NCI-H1930 (cell line): ENCODE measurements around the gene ASB14.

Source experiments
- DNase-seq, 2 experiments: peaks; one replicate each; lab custom pipeline; 2025; lab: John Stamatoyannopoulos, UW

Gene ASB14

DNA sequence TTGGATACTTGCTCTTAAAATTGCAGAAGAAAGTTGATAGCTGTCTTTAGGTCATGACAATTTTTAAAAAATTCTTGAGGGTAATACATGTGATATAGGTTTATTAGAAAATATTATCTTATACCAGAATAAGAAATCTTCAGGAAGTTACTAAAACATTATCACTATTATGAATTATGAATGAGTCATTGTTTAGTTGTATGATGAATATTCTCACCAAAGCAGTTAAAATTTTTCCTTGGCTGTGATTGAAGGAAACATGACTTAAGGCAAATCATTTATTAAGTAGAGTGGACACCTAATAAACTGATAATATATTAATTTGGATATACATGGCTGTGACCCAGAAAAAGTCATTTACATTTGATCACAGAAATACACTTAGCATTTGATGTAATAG, 34.8 kb downstream of the ASB14 start:
- no peak for DNase-seq

DNA sequence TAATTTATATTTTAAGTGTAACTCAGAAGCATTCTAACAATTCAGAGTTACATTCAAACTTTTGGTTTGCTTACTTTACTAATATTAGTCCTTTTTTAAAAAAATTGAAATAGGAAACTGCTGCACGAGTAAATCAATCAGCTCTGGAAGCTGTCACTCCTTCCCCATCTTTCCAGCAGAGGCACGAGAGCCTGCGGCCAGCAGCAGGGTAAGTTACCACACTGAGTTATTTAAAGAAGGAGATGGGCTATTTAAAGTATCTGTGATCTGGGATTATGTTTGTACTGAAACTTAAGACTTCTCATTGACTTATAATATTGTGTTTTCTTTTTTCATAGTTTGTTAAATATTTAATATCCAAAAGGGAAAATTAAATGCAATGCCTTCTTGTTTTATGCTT, 35.6 kb downstream of the ASB14 start:
- DNase-seq: no peak

DNA sequence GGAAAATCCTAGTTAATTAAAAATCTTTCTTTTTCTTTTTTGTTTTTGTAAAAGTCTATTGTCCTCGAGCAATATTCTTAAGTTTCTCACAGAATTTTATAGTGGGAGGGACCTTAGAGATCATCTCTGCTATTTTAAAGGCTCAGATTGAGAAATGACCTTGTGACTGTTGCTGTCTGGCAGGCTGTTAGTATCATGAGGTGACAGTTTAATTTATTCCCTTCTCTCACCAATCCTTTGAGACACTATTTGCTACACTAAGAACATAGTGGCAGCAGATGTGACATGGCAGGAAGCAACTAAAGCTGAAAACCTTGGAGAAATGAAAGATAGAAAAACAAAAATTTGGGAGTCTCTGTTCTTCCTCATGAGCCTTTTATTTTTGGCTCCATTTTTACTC, 40.1 kb downstream of the ASB14 start:
- no peak for DNase-seq

DNA sequence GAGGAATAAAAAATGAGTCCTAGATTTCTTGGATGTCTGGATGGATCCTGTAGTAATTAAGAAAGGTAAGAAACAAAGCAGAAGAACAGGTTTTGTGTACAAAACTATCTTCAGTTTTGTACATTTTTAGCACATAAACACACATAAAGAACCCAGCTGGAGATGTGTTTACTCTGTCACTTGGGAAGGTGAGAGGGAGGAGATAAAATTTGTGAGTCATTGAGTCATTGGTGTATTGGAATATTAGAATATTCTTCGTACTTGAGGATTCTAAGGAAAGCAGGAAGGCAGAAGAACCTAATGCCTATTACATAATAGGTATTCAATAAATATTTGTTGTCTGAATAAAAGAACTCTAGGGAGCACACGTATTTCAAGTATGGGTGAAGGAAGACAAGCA, 47.5 kb downstream of the ASB14 start:
- DNase-seq: no peak

DNA sequence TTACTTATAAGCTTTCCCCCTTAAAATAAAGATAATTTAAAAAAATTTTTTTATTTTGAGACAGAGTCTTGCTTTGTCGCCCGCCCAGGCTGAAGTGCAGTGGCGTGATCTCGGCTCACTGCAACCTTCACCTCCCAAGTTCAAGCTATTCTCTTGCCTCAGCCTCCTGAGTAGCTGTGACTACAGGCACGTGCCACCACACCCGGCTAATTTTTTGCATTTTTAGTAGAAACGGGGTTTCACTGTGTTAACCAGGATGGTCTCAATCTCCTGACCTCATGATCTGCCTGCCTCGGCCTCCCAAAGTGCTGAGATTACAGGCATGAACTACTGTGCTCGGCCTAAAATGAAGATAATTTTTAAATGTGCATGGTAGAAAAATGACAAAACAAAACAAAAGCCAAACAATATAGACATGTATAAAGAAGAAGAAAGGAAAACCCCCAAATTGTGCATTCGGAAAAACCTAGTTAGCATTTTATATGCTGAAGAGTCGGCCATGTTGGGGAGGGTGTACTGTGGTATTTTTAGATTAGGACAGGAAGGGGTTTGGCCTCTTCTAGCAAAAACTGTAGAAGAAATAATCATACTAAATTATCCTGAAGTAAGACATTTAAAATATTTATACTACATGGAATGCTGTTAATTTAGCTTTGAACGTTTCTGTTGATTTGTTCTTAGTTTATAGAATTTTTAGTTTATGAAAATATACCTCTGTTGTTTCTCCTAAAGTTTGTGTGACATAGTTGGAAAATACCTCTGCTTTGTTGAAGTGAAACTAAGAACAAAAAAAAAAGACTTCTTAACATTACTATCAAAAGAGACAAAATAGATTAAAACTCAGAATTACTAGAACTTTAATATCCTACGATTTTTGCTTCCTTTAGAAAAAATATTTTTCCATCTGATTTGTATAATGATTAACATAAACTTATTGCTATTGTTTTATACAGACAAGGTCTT, 57.6 kb downstream of the ASB14 start:
- DNase-seq: no peak

DNA sequence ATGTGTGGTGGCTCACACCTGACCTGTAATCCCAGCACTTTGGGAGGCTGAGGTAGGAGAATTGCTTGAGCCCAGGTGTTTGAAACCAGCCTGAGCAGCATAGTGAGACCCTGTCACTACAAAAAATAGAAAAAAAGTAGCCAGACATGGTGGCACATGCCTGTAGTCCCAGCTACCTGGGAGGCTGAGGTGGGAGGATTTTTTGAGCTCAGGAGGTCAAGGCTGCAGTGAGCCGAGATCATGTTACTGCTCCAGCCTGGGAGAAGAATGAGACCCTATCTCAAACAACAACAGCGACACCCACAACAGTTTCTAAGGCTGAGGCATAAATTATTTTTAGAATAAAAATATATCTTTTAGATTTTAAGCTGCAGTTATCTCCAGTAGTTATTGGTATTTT, 58.7 kb downstream of the ASB14 start:
- DNase-seq: no peak

DNA sequence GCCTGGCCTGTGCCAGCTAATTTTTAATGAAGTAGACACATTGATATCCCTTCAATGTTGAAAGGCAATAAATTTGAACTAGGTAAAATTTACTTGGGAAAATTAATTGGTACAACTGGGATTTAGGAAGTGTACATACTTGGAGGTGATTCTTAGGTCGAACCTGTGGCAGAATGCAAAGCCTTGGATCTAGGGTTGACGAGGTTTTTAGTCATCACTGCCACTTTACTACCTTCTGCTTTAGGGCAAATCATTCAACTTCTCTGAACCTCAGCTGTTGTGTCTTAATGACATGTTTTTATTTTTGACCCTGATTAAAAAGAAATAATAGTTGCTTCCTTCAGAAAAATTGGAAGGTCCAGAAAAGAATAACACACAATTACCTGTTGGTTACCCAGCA, 62.5 kb downstream of the ASB14 start:
- no peak for DNase-seq

DNA sequence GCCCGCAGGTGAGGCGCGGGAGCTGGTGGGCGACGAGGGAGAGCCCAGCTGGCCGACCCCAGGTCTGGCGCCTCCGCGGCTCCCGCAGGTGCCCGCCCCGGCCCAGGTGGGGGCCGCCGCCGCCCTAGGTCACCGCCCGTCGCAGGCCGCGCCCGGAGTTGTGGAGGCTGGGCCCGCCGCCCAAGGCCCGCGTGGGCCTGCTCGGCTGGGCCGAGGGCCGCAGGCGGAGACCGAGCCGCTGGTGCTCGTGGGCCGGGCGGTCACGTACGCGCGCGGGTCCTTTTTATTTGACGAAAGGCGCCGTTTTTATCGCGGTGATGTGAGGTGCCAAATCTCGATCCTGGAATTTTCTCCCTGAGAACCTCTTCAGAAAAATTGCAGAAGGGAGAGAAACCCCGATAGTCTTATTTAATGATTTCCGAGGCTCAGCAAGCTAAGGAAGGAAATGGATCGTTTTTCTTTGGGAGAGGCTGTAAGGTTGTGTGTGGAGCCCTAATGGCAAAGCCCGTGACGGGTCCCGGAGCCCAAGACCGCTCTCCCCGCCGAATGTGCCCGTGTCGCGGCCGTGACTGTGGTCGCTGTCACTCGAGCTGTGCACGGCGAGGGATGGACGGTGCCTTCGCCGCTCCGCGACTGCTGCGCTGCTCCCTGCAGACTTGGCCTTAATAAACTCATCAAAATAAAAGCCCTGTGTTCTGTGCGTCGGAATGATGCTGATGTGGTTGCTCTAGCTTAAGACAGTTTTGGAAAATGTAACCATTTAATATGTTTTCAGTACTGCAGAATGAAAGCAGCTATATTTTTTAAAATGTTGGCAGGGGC, 64.3 kb downstream of the ASB14 start:
- DNase-seq: peak in 1 of 2 experiments; percentile 1

DNA sequence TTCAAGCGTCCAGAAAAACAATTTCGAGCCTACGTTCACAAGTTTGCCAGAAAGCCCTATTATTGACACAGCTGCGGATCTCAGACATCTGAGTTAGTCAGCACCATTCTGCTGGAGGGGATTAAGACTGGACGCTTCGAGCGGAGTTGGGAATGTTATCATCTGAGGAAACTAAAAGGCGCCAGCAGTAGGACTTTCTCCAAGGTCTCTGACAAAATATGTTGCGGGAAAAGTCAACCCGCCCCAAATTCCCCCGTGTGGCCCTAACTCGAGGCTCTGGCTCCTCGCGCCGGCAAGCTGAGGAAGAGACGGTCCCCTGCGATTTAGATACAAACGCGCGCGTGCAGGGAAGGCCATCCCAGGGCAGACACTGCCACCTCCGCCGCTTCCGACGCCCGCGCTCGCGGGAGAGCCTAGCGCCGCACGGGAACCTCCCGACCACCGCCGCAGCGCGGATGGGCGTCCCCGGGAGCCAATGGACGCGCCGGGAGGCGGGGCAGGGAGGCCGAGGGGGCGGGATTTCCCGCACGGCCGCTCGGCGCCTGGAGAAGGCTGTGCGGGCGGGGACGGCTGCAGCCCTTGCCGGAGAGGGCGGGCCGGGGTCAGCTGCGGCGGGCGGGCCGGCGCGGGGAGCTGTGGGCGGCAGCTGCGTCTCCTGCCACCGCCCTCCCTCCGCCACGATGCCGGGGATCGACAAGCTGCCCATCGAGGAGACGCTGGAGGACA, 65.1 kb downstream of the ASB14 start, which contains the start of gene APPL1:
Gene APPL1, plus strand, starts transcription at position 526 of the 726 bp plus-strand sequence. Its CDS starts 155 bp downstream, at position 681.
- DNase-seq: peak; percentile 73 to 90

DNA sequence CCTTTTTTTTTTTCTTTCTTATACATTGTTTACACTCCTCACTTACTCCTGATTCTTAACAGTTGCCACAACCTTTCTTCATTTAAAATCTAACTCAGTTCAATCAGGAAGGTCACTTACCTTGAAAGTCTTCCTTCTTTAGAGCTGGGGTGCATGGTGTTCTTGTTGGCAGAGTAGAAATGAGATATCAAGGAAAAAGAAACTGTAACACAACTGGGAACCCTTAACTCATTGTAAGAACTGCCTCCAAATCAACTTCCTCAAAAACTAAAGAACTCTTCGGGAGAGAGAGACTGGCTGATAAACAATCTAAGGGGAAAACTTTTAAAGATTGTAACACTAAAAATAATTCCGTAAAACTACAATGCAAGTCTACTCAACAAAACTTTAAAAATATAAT, 66.3 kb downstream of the ASB14 start:
- DNase-seq: no peak

DNA sequence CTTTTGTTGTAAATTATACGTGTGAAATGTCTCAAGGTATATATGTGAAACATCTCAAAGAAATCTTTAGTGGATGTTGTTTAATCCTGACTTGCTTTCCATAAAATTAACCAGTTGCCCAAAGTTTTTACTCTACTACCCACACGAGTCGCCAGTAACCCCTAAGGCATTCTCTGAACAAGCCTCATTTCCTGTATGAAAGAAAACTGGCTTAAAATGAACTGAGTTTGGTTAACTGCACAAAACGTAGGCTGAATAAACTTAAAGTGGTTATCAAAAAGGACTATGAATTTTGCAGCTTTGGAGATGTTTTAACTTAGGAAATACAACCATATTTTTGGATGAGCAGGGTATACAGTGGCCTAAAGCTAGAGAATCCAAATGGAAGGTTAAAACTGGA, 67.6 kb downstream of the ASB14 start:
- no peak for DNase-seq

DNA sequence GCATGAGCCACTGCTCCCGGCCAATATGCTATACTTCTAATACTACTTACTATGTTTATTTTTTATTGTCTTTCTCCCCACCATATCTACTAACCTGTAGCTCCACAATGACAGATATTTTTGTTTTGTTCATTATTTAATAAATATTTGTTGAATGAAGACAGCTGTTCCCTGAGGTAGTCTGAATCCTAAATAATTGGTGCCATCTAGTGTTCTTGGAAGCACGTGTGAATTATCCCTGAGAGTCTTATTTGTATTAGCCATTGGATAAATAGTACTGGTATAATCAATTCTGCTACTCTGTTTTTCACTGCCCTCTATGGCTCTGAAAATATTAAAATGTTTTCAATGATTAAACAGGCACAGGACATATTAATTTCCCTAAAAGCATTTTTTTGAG, 70.6 kb downstream of the ASB14 start:
- no peak for DNase-seq
